Stimulated activated naive CD8-positive, alpha-beta T cell treated with anti-CD3 and anti-CD28 coated beads, Interleukin-15, Interleukin-2, amounts not matched to agents 100 ng/mL and 50 ng/mL, for 24 hours (primary cell): ENCODE data around the gene ADTRP.

Source experiments
- H3K27ac Mint-ChIP-seq: one replicate; pipeline ENCODE4 v1.8.0; 2021; ENCODE audit warnings: mild to moderate bottlenecking, mixed read lengths
- H3K27me3 Mint-ChIP-seq: one replicate; pipeline ENCODE4 v1.8.0; 2021; ENCODE audit warnings: mixed read lengths
- H3K36me3 Mint-ChIP-seq: one replicate; pipeline ENCODE4 v1.8.0; 2021; ENCODE audit warnings: low read depth, mixed read lengths
- H3K4me1 Mint-ChIP-seq: one replicate; pipeline ENCODE4 v1.8.0; 2021; ENCODE audit warnings: low read depth, mixed read lengths
- H3K4me3 Mint-ChIP-seq: one replicate; pipeline ENCODE4 v1.8.0; 2021; ENCODE audit warnings: mild to moderate bottlenecking, mixed read lengths
- H3K9me3 Mint-ChIP-seq: one replicate; pipeline ENCODE4 v1.8.0; 2021; ENCODE audit warnings: mixed read lengths

Gene ADTRP

DNA sequence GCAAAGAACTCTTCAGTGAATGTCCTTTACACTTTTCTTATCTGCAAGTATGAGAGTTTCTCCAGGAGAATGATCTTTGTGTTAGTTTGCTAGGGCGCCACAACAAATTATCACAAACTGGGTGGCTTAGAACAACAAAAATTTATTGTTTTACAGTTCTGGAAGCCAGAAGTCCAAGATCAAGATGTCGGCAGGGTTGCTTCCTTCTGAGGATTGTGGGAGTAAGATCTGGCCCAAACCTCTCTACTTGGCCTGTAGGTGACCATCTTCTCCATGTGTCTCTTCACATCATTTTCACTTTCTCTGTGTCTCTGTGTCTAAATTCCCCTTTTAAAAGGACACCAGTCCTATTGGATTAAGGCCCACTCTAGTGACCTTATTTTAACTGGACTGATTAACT is 103.0 kb downstream of the ADTRP start:
- Mint-ChIP-seq H3K36me3 (no peaks in the 10 kb centered on the region), H3K4me3 (no peak overlapping the region), H3K4me1 (no peaks in the 10 kb centered on the region), H3K27me3 (peaks cover 7% of the 10 kb centered on the region), H3K27ac (no peak overlapping the region), H3K9me3 (peaks cover 3% of the 10 kb centered on the region)

- Mint-ChIP-seq H3K27me3 (peaks cover 14% of the 10 kb centered on the region), H3K4me3 (no peak overlapping the region), H3K27ac (no peak overlapping the region), H3K9me3 (no peaks in the 10 kb centered on the region), H3K4me1 (no peaks in the 10 kb centered on the region), H3K36me3 (no peaks in the 10 kb centered on the region)
Measured at GRCh38 chr6:11672669-11673068, 105.9 kb downstream of the ADTRP start.

- Mint-ChIP-seq H3K4me1 (no peaks in the 10 kb centered on the region), H3K4me3 (no peak overlapping the region), H3K36me3 (no peaks in the 10 kb centered on the region), H3K27ac (no peak overlapping the region), H3K9me3 (no peaks in the 10 kb centered on the region), H3K27me3 (peaks cover 14% of the 10 kb centered on the region)
Measured at GRCh38 chr6:11672256-11672655, 106.3 kb downstream of the ADTRP start.

DNA sequence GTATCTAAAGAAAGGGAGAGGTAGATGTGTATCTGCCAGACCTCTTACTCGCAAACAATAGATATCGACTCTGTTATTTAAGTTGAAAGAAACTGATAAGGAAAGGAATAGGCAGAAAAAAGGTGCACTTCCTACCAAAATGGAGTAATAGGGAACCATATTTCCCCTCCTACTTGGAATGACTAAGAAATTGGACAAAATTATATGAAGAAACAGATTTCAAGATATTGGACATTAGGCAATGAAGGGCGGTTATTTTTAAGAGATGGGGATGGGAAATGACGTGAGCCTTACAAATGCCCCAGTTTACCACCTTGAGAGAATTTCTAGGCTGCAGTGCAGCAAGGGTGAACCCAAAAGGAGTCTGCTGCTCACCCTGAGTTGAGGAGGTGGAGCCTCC is 108.9 kb downstream of the ADTRP start:
- Mint-ChIP-seq H3K9me3 (no peaks in the 10 kb centered on the region), H3K27ac (no peak overlapping the region), H3K4me3 (no peak overlapping the region), H3K27me3 (peaks cover 14% of the 10 kb centered on the region), H3K36me3 (no peaks in the 10 kb centered on the region), H3K4me1 (peaks cover 13% of the 10 kb centered on the region)

DNA sequence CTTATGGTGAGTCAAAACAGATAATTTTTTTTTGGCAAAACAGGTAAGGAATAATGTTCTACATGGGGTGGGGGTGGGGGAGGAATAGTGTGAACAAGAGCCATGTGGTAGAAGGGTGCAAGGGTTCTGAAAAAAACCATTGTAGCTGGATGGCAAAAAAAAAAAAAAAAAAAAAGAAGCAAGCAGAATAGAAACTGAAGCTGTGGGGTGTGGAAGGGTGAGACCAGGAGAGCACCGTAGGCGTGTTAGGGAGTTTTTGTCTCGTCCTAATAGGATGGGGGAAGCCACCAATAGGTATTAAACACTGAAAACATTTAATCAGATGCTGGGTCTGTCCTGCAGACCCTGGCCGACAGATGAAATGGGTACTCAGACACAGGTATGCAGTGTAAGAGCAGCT is 110.1 kb downstream of the ADTRP start:
- Mint-ChIP-seq H3K27me3 (peaks cover 11% of the 10 kb centered on the region), H3K4me3 (no peak overlapping the region)

GRCh38 chr6:11667876-11668275 is 110.7 kb downstream of the ADTRP start:
- Mint-ChIP-seq H3K9me3 (no peaks in the 10 kb centered on the region), H3K27ac (no peak overlapping the region), H3K27me3 (peaks cover 11% of the 10 kb centered on the region), H3K4me3 (no peak overlapping the region), H3K36me3 (no peaks in the 10 kb centered on the region), H3K4me1 (peaks cover 13% of the 10 kb centered on the region)

More for the DNA sequence above, 110.1 kb downstream of the ADTRP start:
- Mint-ChIP-seq H3K4me1 (peaks cover 13% of the 10 kb centered on the region), H3K36me3 (no peaks in the 10 kb centered on the region), H3K9me3 (no peaks in the 10 kb centered on the region), H3K27ac (no peak overlapping the region)

- peaks cover 11% of the 10 kb centered on the region for H3K27me3 Mint-ChIP-seq
- H3K27ac Mint-ChIP-seq = peak overlapping the region; percentile 50
- H3K4me3 Mint-ChIP-seq = no peak overlapping the region
Measured at GRCh38 chr6:11665604-11666326, 112.8 kb downstream of the ADTRP start.

More at GRCh38 chr6:11665604-11666326, 112.8 kb downstream of the ADTRP start:
- Mint-ChIP-seq H3K36me3 (no peaks in the 10 kb centered on the region), H3K4me1 (peaks cover 13% of the 10 kb centered on the region), H3K9me3 (no peaks in the 10 kb centered on the region)
